Measurements from ENCODE around the gene MLH1. TPM values are rescaled to one million over a fixed set of nuclear protein-coding genes. Genes with fewer than 3 reads are reported as not detected.

MLH1 gene
- polyA plus RNA-seq, 1 donor: 45.8 TPM

DNA sequence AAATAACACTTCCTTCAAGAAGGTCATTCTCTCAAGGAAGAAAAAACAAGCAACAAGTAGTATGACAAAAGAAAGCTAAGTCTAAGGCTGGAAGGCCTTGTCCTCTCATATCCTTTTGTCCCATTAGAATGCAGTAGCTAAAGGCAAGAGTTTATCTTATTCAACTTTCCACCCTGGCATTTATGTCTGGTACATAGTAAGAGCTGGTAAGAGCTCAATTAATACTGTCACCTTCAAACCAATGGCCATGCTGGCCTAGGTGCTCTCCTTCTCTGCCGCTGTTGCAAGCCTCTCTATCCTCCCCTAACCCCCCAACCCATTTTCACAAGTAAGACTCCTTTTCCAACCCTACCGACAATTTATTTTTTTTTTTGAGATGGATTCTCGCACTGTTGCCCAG is 99.2 kb downstream of the MLH1 start:
- DNase-seq (ENCODE audit: low read depth): no peak

DNA sequence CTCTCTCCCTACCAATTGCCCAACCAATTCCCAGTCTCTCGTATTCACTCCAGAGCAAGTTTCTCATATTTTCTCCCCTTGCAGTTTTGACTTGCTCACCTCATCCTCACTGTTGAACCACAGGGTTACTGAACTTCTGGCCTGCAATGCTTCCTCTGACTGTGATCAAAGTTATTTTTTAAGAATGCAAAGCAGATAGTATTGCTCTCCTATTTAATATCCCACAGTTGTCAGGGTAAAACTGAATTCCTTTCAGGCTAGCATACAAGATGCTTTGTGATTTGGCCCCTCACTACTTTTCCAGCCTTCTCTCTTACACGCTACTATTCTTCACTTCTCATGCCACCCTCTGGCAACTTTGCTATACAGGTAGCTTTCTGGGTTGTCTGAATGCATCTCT is 100.2 kb downstream of the MLH1 start:
- no peak for DNase-seq (ENCODE audit: low read depth)

DNA sequence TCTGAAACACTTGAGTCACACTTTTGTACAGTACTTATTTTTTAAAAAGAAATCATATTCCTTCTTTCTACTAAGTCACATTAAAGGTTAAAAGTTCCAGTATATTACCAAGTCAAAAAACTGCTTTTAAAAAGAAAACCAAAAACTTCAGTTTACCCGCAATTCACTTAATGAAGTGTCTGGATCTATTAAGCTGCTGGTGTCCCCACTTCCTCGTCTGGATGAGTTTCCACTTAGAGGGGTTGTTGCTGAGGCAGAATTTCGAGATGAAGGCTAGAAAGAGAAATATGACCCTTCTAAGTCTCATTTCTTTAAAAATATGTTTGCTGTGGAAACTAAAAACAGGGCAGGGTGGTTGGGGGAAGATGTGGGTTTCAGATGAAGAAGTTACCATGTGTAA is 101.3 kb downstream of the MLH1 start:
- no peak for DNase-seq (ENCODE audit: low read depth)

DNA sequence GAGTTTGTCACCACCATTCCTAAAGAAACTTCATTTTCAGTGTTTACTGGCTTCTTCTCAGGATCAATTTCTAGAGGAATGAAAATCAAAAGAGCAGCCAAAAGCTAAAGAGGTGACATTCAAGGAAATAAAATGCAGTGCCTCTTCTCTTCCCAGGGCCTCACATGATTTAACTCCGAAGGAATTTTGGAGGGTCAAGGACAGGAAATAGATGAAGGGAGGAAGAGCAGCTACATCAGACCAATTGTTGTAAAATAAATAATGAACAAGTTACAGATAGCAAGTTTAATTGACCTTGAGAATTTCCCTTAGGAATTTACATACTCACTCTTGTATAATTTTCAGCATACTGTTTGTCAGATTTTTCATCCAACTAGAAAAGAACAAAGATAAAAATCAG is 103.0 kb downstream of the MLH1 start:
- peak; percentile 25 for DNase-seq (ENCODE audit: low read depth)

DNA sequence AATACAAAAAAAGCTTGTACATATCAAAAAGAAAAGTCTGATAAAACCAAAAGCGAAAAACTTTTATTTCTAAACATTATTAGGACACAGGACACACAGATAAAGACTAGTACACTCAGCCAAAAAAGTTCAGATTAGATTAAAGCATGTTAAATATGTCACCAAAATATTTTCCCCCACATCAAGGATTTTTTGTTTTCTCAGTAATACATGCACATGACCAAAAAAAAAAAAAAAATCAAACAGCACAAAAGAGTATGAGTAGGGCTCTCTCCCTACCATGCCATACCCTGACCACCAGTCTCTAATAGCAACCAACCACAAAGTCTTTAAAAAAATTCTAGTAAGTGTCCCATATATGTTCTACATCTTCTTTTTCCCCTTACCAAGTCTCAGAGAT is 103.7 kb downstream of the MLH1 start:
- no peak for DNase-seq (ENCODE audit: low read depth)

DNA sequence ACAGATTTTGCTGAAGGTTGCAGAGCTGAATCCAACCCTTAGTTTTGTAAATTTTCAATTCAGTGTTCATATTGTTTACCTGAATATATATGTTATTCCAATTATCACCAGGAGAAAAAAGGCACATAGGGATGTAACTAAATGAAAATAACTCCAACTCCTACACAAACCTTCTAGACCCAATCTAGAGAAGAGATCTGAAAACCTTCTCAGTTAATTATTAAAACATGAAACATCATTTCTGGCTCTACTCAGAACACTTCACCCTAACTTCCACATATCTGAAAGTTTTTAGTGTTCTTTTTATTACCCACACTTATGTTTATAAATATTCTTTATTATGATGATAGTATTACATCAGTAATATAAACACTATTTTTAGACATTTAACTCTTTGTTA is 104.5 kb downstream of the MLH1 start:
- DNase-seq (ENCODE audit: low read depth): no peak

DNA sequence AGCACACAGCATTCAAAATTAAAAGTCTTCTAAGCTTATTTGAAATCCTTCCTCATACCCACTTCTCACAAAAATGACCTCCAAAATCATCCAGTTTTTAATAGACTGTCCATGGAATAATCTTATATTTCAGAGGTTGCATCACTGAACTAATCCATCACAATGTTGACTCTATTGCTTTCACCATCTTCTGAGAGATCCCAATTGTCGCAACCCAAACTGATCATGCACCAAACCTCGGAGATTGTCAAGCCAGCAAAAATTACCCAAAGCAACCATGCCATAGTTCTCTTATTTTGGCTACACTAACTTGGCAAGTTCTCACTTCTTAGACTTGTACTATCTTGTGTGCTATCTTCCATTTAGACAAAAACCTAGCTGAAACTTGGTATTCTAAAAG is 105.6 kb downstream of the MLH1 start:
- DNase-seq (ENCODE audit: low read depth): no peak

DNA sequence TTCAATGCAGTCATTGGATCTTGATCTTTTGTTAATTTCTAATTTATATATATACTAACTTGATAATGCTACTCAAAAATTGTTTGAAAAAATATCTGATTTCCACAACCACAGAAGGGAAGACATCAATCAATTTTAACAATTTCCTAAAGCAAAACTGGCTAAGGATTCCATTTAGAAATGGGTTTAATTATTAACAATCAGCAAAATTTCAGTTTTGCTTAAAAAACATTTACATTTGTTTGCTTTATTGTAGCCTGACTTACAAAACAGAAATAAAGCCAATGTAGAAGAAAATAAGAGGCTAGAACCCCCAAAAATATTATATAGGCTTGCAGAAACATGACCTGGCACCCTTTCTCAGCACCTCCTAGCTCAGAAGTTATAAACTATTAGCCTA is 106.2 kb downstream of the MLH1 start:
- DNase-seq (ENCODE audit: low read depth): no peak

DNA sequence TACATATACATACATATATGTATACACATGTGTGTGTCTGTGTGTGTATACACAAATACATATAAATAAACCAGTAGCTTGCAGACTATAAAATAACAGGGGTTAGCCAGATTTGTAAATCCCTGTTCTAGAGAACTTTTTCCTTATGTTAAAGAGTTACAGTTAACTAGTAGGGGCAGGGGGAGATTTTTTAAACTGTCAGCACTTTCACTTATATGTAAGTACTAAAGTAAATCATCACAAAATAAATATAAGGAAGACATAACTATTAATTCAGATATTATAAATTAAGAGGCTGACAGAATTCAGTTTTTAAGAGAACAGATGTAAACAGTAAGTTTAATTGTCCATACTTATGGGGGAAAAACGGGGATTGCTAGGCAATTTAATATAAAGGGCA is 107.1 kb downstream of the MLH1 start:
- no peak for DNase-seq (ENCODE audit: low read depth)

Other genes starting within 250 kb of the MLH1 start
- 2.0 TPM for gene DCLK3, start 229.0 kb upstream of the MLH1 start, polyA plus RNA-seq (ENCODE audit: insufficient read length)
- 3.9 TPM for gene TRANK1, start 48.5 kb upstream of the MLH1 start, polyA plus RNA-seq (ENCODE audit: insufficient read length)
- gene EPM2AIP1, start 387 bp upstream of the MLH1 start, polyA plus RNA-seq (ENCODE audit: insufficient read length): 27.9 TPM
- 40.5 TPM for gene LRRFIP2, start 181.1 kb downstream of the MLH1 start, polyA plus RNA-seq (ENCODE audit: insufficient read length)
- 65.3 TPM for gene GOLGA4, start 249.8 kb downstream of the MLH1 start, polyA plus RNA-seq (ENCODE audit: insufficient read length)